Sigmoid colon (tissue), 7 donors: ENCODE results near the gene XRCC6. TPM values are rescaled to one million over a fixed set of nuclear protein-coding genes. Genes with fewer than 3 reads are reported as not detected.
"Not testable (repeated sequence)": the region's sequence is repeated elsewhere in the genome, so short reads cannot be mapped to it uniquely, and the experiment has no call there.

Source experiments
- DNase-seq: peaks from one replicate; pipeline ENCODE4 v3.0.0-alpha.2; 2019
- H3K27ac ChIP-seq, 4 donors: fragments of 200-600 bp; sonication (generic); one replicate each; pipeline ENCODE4 v1.5.1; 2016 to 2019; ENCODE audit warnings: mild to moderate bottlenecking in 1 of 4
- H3K27me3 ChIP-seq, 3 donors: fragments of 200-600 bp; sonication (generic); one replicate each; pipeline ENCODE4 v1.5.1; 2019; ENCODE audit warnings: mild to moderate bottlenecking in 1 of 3
- H3K36me3 ChIP-seq, 4 donors: fragments of 200-600 bp; sonication (generic); one replicate each; pipeline ENCODE4 v1.5.1; 2016 to 2019
- H3K4me1 ChIP-seq, 4 donors: fragments of 200-600 bp; sonication (generic); one replicate each; pipeline ENCODE4 v1.5.1; 2017 to 2019
- H3K4me3 ChIP-seq, 4 donors: fragments of 200-600 bp; sonication (generic); one replicate each; pipeline ENCODE4 v1.5.1; 2017 to 2019; ENCODE audit warnings: mild to moderate bottlenecking in 2 of 4, moderate library complexity in 1 of 4
- H3K9me3 ChIP-seq, 4 donors: fragments of 200-600 bp in 3 of 4; sonication (generic) in 3 of 4; one replicate each; pipeline versions ENCODE4 v1.5.1 to v1.6.1; 2013 to 2019
- EP300 ChIP-seq, 4 donors: sonication (generic); formaldehyde crosslinking; IDR thresholded peaks; one replicate each; pipeline ENCODE4 v1.6.1; 2017; ENCODE audit warnings: antibody characterized with exemption in 4 of 4
- POLR2A ChIP-seq, 2 donors: fragments of 450-650 bp; IDR thresholded peaks; one replicate each; pipeline ENCODE4 v1.6.1; 2016; ENCODE audit warnings: antibody characterized with exemption in 2 of 2, mild to moderate bottlenecking in 2 of 2, moderate library complexity in 2 of 2
- POLR2AphosphoS5 ChIP-seq, 4 donors: sonication (generic); formaldehyde crosslinking; IDR thresholded peaks; one replicate each; pipeline ENCODE4 v1.6.1; 2017; ENCODE audit warnings: antibody characterized with exemption in 4 of 4
- WGBS, 2 donors: extraction: QIAGEN DNeasy Blood & Tissue Kit; methylation state at CpG; one replicate each; pipeline ENCODE4 v1.1.7; 2013; 5-methylcytosine and 5-hydroxymethylcytosine counted together
- intact Hi-C: fragments of 100-400 bp; cut with DNase I; formaldehyde crosslinking; loops from one replicate; pipeline ENCODE4 v1.15.1; 2023
- polyA plus RNA-seq, 3 donors: library from polyadenylated mRNA; stranded (reverse); fragments of 200-250 nt; gene quantifications; one replicate each; pipeline ENCODE4 v1.2.3, GENCODE V29; 2013
- total RNA-seq, 4 donors: library from RNA; depleted of rRNA; stranded (reverse); fragments of >200 nt; gene quantifications; one replicate each; pipeline ENCODE4 v1.1.0, GENCODE V29; 2016
- TF ChIP-seq, protein P1 (sequence below), 4 experiments: fragments of 450-650 bp in 3 of 4; fragments of 200-600 bp in 1 of 4; IDR thresholded peaks; one replicate each; pipeline ENCODE4 v1.5.1; 2016 to 2019; ENCODE audit warnings: antibody characterized with exemption in 4 of 4, mild to moderate bottlenecking in 3 of 4, moderate library complexity in 2 of 4
- donor health status: healthy with polysubstance abuse.
- donor health status: Bipolar disorder and iron deficiency.
- donor health status: healthy.

Gene XRCC6
- total and polyA plus RNA-seq, 7 donors: 141 to 220 (median 190) TPM

DNA sequence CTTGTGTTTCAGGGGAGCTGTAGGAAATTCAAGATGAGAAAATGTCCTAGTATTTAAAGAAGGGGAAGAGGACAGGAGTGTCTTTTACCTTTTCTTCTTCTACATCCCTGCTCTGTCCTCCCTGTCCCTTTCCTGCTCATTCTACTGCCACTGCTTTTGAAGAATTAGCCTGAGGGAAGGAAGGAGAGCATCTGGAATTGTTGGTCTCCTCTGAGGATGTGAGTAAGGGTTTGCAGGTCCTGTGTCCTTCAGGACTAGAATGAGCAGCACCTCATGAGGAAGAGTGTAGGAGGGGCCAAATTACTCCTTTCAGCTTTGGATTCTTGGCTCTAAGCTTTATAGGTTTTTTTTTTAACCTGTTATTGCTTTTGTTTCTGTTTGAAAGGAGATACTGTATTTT, 43.4 kb downstream of the XRCC6 start:
- intact Hi-C loops: no loop called here
- Histone ChIP-seq H3K36me3 (peaks cover 37 to 59% (median 51%) of the 10 kb centered on the region in 4 donors), H3K4me3 (no peak overlapping the region), H3K27ac (no peak overlapping the region), H3K27me3 (no peaks in the 10 kb centered on the region), H3K4me1 (peaks cover 0 to 13% (median 2%) of the 10 kb centered on the region in 4 donors), H3K9me3 (no peaks in the 10 kb centered on the region)
- DNase-seq: no peak
- TF ChIP-seq, protein P1, sequence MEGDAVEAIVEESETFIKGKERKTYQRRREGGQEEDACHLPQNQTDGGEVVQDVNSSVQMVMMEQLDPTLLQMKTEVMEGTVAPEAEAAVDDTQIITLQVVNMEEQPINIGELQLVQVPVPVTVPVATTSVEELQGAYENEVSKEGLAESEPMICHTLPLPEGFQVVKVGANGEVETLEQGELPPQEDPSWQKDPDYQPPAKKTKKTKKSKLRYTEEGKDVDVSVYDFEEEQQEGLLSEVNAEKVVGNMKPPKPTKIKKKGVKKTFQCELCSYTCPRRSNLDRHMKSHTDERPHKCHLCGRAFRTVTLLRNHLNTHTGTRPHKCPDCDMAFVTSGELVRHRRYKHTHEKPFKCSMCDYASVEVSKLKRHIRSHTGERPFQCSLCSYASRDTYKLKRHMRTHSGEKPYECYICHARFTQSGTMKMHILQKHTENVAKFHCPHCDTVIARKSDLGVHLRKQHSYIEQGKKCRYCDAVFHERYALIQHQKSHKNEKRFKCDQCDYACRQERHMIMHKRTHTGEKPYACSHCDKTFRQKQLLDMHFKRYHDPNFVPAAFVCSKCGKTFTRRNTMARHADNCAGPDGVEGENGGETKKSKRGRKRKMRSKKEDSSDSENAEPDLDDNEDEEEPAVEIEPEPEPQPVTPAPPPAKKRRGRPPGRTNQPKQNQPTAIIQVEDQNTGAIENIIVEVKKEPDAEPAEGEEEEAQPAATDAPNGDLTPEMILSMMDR (IDR thresholded peaks at IDR 0.05): no peak
- TF ChIP-seq POLR2AphosphoS5 (IDR thresholded peaks at IDR 0.05) (no peak), EP300 (IDR thresholded peaks at IDR 0.05) (no peak), POLR2A (IDR thresholded peaks at IDR 0.05) (no peak)

DNA sequence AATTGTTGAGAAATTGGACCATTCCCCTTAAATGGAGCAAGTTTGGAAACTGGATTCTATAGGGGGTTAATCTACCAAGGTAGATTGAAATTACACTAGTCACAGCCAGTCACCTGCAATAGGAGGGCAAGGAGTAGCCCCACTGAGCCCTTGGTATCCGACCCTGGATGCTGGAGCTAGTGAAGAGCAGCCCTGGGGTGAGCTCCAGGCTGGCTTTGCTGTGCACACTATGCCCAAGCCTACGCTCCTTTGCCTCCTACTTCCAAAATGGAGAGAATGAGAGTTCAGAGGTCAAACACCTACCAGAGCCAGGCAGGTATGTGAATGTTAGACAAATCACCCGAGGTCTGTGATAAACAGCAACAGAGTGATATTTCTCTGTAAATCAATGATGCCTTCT, 43.9 kb downstream of the XRCC6 start:
- peaks cover 32 to 54% (median 47%) of the 10 kb centered on the region in 4 donors for H3K36me3 ChIP-seq
- H3K9me3 ChIP-seq: no peaks in the 10 kb centered on the region
- no peak overlapping the region for H3K27ac ChIP-seq
- H3K4me3 ChIP-seq: no peak overlapping the region
- intact Hi-C loops: no loop called here
- TF ChIP-seq POLR2AphosphoS5 (IDR thresholded peaks at IDR 0.05): no peak
- TF ChIP-seq, protein P1 (IDR thresholded peaks at IDR 0.05): no peak
- TF ChIP-seq EP300 (IDR thresholded peaks at IDR 0.05): no peak
- TF ChIP-seq POLR2A (IDR thresholded peaks at IDR 0.05): no peak
- WGBS, 2 donors: 81 to 87% methylated on average over 3 of the region's 3 CpGs
- no peak for DNase-seq
- H3K27me3 ChIP-seq: no peaks in the 10 kb centered on the region
- peaks cover 0 to 13% (median 2%) of the 10 kb centered on the region in 4 donors for H3K4me1 ChIP-seq

DNA sequence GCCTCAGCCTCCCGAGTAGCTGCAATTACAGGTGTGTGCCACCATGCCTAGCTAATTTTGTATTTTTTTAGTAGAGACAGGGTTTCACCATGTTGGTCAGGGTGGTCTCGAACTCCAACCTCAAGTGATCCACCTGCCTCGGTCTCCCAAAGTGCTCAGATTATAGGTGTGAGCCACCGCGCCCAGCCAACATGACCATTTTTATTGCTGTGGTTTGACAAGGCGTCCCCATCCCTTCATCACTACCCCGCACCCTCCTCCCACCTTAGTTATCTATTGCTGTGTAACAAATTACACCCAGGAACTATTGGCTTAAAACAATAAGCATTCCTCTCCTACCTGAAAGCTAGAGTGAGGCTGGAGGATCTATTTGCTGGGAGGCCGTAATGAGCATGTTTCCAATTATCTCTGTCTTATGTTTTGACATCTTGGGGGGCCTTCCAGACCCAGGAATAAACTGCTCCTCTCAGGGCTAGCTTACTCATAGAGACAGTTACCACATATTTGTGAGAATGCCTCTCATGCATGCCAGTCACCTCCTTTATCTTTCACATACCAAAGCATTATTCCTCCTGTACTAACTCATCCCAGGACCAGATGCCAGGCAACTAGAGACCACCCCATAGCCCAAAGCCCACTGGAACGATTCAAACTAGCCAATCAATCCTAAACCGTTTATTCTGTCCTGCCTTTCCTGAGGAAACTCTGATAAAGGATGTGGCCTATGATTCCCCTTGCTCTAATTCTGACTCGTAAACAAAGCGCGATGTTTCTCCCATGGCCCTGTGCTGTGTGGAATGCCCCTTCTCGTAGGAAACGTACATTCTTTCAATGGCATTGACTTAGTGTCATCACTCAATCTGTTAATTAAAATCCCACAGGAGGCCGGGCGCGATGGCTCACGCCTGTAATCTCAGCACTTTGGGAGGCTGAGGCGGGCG, 48.1 kb downstream of the XRCC6 start:
- no peak overlapping the region for H3K4me3 ChIP-seq

DNA sequence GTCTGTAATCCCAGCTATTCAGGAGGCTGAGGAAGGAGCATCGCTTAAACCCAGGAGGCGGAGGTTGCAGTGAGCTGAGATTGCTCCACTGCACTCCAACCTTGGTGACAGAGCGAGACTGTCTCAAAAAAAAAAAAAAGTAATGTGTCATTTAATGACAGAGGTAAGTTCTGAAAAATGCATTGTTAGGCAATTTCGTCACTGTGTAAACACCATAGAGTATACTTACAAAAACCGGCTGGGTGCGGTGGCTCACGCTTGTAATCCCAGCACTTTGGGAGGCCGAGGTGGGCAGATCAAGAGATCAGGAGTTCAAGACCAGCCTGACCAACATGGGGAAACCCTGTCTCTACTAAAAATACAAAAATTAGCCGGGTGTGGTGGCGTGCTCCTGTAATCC, 51.0 kb downstream of the XRCC6 start:
- H3K4me1 ChIP-seq, H3K27me3 ChIP-seq, intact Hi-C loops, H3K27ac ChIP-seq, DNase-seq, H3K4me3 ChIP-seq, H3K9me3 ChIP-seq: not testable (repeated sequence)
- H3K36me3 ChIP-seq: peaks cover 0 to 38% (median 13%) of the 10 kb centered on the region in 4 donors
- 43 to 74% methylated on average over 10 of the region's 10 CpGs for WGBS, 2 donors

More for the DNA sequence above, 48.1 kb downstream of the XRCC6 start:
- TF ChIP-seq, protein P1 (IDR thresholded peaks at IDR 0.05): no peak
- TF ChIP-seq POLR2A (IDR thresholded peaks at IDR 0.05): no peak
- TF ChIP-seq POLR2AphosphoS5 (IDR thresholded peaks at IDR 0.05): no peak
- no peak for TF ChIP-seq EP300 (IDR thresholded peaks at IDR 0.05)
- Histone ChIP-seq H3K4me1 (peaks cover 0 to 13% (median 2%) of the 10 kb centered on the region in 4 donors), H3K27ac (no peak overlapping the region), H3K36me3 (peaks cover 0 to 29% (median 12%) of the 10 kb centered on the region in 4 donors), H3K27me3 (no peaks in the 10 kb centered on the region), H3K9me3 (no peaks in the 10 kb centered on the region)
- DNase-seq: no peak
- intact Hi-C loops: no loop called here
- WGBS, 2 donors: 92 to 93% methylated on average over 21 of the region's 21 CpGs

DNA sequence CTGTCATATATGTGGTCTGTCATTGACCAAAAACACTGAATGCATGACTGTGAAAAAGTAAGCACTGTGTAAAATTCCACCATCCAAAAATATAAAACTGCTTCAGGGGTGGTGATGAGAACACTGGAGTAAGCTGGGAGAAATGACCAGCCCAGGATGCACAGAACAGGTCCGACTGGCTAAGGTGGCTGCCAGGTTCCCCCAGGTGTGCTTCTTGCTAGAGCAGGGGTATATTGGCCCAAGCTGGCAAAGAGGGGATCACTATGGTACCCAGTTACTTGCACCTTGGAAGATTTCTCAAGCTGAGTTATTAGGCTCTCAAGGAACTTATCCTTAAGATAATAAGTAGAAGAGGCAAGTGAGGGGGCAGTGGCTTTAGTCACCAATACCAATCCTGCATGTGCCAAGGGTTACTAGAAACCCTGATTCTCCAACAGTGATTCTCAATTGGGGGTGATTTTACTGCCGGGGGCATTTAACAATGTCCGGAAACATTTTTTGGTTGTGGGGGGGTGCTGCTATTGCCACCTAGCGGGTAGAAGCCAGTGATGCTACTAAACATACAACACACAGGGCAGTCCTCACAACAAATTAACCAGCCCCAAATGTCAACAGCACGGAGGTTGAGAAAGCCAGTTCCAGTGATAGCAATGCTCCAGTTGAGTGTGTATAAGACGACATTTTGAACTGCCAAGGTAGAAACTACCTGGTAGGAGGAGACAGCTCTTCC, 51.9 kb downstream of the XRCC6 start:
- DNase-seq: no peak

More for the DNA sequence above, 51.9 kb downstream of the XRCC6 start:
- Histone ChIP-seq H3K27me3 (no peaks in the 10 kb centered on the region), H3K9me3 (no peaks in the 10 kb centered on the region), H3K4me1 (no peaks in the 10 kb centered on the region), H3K27ac (no peak overlapping the region), H3K4me3 (no peak overlapping the region), H3K36me3 (peaks cover 0 to 46% (median 13%) of the 10 kb centered on the region in 4 donors)
- 79 to 88% methylated on average over 6 of the region's 6 CpGs for WGBS, 2 donors
- intact Hi-C loops: no loop called here
- no peak for TF ChIP-seq EP300 (IDR thresholded peaks at IDR 0.05)
- no peak for TF ChIP-seq POLR2AphosphoS5 (IDR thresholded peaks at IDR 0.05)
- TF ChIP-seq POLR2A (IDR thresholded peaks at IDR 0.05): no peak
- TF ChIP-seq, protein P1 (IDR thresholded peaks at IDR 0.05): no peak
